ENCODE measurements around the gene IL4R.
"Not testable (repeated sequence)": the region's sequence is repeated elsewhere in the genome, so short reads cannot be mapped to it uniquely, and the experiment has no call there.

Gene IL4R

DNA sequence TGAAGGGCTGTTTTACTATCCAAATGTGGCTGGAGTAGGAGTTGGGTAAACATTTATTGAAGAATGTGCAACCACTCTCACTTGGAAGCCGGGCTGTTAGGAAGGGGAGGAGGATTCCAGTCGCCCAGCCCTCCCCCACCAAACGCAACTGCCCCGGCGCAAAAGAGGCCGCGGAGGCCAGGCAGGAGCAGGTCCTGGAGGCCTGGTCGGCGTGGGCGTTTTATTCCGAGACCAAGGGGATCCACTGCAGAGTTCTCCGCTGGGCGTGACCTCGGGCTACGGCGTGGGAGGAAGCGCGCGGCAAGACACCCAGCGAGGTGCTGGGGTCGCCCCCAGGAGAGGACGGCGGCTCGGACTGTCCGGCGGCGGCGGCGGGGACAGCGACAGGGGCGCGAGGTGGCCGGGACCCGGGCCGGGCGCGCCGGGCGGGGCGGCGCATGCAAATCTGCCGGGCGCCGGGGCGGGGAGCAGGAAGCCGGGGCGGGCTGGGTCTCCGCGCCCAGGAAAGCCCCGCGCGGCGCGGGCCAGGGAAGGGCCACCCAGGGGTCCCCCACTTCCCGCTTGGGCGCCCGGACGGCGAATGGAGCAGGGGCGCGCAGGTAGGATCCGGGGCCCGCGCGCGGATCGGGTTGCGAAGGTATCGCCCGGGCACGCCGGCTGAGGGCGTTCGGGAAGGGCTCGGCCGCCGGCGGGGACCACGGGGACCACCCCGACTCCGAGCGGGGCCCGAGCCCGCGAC lies at the start of gene IL4R:
IL4R (plus strand) TSS at position 553 of the 739 bp plus-strand sequence. CDS start 26,230 bp downstream, outside the sequence.
- no peak for DNase-seq

DNA sequence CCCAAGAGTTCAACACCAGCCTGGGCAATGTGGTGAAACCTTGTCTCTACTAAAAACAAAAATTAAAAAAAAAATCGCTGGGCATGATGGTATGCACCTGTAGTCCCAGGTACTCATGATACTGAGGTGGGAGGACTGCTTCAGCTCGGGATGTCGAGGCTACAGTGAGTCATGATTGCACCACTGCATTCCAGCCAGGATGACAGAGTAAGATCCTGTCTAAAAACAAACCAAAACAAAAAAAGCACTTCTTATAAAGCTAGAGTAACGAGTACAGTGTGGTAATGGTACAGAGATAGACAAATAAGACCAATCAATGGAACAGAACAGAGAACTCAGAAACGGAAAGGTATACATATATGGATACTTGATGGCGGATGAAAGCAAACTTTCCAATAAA lies 49.6 kb upstream of the IL4R start:
- DNase-seq: no peak

DNA sequence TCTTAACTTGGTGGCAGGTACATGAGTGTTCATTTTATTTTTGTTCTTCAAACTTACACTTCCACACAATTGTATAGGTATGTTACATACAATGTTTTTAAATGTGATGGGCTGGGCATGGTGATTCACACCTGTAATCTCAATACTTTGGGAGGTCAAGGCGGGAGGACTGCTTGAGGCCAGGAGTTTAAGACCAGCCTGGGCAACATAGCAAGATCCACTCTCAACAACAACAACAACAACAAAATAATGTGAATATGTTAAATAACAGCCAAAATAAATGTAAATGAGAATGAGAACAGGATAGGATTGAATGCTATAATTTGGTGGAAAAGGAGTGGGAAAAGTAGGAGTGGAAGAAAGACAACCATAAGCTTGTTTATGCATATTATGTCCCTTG lies 47.8 kb upstream of the IL4R start:
- no peak for DNase-seq

DNA sequence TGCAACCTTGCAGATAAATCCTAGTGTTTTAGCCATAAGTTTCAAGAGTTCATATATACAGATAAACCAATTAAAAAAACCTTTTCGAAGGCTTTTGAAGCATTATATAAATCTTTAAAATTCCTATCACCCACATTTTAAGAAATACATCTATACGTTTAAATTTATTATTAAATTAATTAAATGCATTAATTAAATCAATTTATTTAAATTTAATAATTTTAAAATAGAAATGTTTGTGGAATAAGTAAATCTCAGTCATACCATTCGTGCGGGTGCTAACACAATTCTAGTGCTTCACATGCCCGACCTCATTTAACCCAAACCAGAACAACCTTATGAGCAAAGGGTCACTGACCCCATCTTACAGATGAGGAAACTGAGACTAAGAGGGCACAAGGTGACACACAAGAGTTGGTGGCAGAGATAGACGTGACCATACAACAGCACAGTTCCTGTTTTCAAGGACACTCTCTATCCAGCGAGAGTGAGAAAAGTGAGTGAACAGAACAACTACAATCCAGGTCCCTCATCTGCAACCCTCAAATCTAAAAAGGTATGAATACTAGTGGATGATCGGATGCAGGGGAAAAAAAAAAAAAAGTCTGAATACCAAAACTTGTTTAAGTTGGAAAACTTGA lies 46.6 kb upstream of the IL4R start:
- no peak for DNase-seq

DNA sequence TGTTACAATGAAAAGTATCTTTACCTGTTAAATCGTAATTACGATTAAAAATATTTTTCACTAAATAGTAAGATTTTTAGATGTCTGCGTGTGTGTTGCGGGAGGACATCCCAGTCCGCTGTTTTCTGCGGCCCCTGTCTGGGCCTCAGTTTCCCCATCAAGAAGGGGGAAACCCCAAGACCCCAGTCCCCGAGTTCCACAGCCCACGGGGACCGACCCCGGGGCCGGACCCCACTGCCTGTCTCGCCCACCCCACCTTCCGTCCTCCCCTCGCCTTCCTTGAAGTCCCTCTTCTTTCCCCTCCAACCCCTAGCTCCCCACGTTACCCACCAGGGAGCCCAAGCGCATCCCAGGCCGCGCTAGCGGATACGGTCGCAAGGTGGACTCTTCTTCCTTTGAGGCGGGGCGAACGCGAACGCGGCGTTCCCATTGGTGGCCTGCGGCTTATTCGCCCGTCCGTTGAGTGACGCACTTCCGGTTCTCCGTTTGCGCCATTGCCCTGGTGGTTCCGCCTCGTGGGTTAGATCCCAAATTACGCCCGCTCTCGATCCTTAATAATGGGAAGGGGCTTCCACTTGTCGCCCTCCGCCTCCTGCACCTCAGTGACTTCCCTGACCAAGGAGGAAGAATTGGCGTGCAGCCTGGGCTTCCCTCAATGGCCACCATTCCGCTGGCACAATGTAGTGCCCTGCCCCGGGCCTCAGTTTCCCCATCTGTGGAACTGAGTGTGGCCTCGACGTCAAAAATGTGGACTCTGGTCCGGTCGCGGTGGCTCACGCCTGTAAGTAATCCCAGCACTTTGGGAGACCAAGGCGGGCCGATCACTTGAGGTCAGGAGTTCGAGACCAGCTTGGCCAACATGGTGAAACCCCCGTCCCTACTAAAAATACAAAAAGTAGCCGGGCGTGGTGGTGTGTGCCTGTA lies 45.1 kb upstream of the IL4R start, which contains the start of gene NSMCE1:
NSMCE1 (minus strand) TSS at position 397 of the 924 bp plus-strand sequence. CDS start 11,202 bp downstream, outside the sequence.
- DNase-seq: peak; percentile 50 to 84

DNA sequence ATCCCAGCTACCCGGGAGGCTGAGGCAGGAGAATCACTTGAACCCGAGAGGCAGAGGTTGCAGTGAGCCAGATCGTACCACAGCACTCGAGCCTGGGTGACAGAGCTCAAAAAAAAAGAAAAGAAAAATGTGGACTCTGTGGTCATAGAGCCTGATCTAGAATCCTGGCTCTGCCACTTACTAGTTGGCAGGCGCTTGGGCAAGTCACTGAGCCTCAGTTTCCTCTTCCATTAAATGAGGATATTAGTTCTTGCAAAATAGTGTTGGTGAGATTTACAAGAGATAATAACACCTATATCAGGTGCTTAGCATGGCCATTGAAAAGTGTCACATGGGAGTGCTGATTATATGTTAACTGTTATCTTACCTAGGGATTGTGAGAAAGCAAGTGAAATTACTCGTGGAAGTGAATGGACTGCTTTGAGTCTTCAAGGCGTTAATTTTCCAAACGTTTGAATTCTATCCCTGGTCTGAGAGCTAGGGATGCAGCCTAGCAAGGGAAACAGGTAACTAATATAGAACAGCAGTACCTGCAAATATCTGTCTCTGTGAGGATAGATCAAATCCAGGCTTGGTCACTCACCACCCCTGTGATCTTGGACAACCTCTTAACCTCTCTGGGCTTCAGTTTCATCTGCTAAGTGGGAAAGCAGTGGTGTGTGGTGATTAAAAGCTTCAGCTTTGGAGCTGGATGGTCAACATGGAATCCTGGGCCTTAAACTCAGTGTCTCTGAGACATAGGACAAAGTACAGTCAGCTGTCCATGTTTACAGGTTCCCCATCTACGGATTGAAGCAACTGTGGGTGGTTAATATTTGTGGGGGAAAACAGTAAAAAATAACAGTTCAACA lies 44.2 kb upstream of the IL4R start:
- DNase-seq: no peak

DNA sequence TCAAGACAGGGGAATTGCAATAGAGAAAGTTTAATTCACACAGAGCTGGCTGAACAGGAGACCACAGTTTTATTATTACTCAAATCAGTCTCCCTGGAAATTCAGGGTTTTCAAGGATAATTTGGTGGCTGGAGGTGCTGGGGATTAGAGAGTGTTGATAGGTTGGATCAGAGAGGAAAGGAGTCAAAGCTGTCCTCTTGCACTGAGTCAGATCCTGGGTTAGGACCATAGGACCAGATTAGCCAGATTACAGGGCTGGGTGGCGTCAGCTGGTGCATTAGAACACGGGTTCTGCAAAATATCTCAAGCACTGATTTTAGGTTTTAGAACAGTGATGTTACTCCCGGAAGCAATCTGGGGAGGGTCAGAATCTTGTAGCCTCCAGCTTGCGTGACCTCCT lies 43.4 kb upstream of the IL4R start:
- DNase-seq: no peak

DNA sequence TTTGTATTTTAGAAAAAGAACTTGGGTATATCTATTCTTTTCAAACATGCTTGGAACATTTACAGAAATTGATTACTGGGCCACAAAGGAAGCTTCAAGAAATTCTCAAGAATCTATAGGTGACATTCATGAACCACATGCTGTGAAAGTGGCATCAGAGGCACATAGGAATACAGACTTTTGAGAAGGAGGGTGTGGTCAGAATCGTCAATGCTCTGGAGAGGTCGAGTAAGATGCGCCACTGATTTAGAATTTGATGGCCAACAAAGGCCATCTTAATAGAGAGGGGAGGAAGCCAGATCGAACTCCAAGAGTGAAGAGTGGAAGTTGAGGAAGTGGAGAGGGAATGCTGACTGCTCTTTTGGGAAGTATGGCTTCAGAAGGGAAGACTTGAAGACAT lies 41.7 kb upstream of the IL4R start:
- DNase-seq: no peak

DNA sequence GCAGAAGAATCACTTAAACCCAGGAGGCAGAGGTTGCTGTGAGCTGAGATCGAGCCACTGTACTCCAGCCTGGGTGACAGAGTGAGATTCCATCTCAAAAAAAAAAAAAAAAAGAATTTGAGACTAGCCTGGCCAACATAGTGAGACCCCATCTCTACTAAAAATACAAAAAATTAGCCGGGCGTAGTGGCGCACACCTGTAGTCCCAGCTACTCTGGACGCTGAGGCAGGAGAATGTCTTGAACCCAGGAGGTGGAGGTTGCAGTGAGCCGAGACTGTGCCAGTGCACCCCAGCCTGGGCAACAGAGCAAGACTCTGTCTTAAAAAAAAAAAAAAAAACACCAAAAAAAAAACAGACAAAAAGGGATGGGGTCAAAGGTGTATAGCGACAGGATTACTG lies 41.1 kb upstream of the IL4R start:
- not testable (repeated sequence) for DNase-seq

DNA sequence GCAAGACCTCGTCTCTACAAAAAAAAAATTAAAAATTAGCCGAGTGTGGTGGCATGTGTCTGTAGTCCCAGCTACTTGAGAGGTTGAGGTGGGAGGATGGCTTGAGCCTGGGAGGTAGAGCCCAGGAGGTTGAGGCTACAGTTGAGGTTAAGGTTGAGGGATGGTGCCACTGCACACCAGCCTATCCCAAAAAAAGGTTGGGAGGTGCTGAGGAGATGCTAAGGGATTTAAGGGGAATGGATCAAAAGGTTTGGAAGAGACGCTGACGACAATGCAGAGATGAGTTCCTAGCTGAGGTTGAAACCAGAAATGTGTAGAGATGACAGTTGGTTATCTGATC lies 40.5 kb upstream of the IL4R start:
- DNase-seq: no peak

DNA sequence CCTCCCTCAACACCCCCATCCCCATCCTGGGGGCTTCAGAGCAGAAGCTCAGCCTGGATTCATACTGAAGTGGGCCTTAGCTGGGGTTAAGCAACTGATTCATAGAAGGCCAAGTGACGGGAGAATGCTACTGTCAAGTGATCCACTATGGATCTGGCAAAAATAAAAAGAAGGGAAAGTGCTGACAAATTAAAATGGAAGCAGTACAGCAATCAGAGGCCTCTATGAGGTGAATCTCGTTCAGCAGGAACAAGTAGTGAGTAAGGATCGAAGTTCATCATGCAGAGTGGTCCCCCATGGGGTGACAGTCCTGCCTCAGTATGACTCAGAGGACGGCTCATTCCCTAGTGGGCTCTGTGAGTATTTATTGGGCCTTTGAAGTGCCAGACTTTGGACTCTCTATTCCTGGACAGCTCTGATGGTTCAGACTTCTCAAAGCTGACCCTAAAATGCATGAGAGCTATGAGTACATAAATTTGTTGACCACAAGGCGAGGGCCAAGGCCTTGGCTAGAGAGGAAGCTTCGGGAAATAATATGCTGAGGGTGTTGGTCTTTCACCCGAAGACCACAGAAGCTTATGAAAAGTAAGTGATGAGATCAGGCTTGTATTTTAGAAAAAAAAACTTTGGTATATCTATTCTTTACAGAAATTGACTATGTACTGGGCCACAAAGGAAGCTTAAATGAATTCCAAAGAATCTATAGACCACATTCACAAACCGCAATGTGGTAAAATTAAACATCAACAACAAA lies 39.9 kb upstream of the IL4R start:
- DNase-seq: no peak

DNA sequence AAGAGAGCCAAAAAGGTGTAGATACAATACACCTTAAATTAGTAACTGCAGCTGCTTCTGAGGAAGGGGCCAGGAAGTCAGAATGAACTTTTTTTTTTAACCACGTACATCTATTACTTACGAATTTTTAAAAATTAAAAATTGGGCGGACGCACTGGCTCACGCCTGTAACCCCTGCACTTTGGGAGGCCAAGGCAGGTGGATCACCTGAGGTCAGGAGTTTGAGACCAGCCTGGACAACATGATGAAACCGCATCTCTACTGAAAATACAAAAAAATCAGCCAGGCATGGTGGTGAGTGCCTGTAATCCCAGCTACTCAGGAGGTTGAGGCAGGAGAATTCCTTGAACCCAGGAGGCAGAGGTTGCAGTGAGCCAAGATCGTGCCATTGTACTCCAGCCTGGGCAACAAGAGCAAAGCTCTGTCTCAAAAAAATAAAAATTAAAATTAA lies 39.3 kb upstream of the IL4R start:
- DNase-seq: not testable (repeated sequence)

DNA sequence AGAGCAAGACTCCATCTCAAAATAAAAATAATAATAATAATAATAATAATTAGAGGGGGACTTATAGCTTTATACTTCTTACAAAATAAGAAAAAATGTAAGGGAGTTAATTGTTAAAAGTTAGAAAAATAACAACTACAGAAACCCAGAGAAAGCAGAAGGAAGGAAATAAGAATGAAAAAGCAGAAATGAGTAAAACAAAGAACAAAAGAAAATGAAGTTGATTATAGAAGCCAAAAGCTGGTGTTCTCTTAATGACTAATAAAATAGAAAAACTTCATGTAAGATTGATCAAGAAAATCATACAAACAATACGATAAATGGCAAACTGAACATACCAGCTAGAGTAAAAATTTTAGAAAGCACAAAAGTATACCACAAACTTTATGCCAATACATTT lies 38.4 kb upstream of the IL4R start:
- DNase-seq: no peak

DNA sequence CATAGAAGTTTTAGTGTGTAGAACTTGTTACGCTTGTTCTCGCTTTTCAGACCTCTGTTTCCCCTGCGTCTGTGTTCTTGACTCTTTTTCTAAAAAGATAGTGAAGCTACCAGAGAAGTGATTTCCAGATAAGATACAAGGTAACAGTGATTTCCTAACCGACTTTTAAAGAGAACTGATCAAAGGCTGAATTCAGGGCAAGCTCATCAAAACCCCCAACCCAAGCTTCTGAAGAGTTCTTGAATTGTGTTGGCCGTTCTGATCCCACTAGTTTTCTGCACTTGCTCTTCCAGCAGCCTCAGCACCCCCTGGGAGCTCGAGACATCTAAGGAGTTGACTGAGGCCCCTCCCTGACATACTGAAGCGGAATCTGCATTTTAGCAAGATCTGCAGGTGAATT lies 32.5 kb upstream of the IL4R start:
- no peak for DNase-seq

DNA sequence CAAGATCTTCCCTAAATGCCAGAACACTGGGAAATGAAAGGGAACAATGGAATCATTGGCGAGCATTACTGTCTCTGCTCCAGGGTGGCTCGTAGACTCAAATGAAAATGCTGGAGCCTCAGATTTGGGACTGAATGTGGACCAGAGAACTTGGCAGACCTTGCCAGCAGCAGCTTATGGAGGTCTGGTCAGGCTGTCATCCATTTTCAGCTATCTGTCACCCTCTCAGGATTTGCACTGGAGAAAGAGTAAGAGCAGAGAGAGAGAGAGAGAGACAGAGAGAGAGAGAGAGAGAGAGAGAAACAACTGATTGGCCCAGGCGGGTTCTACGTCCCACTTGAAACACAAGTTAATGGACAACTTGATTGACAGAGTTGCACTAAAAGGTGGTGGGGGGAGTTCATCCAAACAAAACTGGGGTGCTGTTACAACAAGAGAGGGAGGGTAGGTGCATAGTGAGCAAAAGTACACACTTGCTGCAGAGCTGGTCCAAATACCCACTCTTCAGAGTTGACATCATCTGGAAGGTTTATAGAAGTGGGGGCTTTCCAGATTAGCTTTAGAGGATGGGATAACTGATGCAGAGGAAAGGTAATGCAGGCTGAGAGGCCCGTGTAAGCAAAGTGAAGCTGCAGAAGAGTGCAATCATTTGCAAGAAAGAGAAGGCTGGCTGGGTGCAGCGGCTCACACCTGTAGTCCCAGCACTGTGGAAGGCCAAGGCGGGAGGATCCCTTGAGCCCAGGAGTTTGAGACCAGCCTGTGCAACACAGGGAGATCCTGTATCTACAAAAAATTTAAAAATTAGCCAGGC lies 28.7 kb upstream of the IL4R start:
- DNase-seq: no peak

DNA sequence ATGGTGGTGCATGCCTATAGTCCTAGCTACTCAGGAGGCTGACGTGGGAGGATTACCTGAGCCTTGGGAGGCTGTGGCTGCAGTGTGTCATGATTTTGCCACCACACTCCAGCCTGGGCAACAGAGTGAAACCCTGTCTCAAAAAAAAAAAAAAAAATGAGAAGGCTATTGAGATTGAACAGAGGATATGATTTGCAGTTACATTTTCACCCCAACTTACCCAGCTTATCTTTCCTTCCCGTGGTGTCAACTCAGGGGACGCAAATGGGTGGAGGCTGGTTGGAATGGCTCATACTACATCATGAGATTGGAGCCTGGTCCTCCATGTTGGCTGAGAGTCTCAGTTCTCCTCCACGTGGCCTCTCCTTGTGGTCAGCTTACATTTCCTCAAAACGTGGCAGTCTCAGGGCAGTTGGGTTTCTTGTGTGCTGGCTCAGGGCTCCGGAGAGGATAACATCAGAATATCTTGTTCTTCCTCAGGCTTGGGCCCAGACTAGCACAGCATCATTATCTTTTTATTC lies 28.0 kb upstream of the IL4R start:
- no peak for DNase-seq

DNA sequence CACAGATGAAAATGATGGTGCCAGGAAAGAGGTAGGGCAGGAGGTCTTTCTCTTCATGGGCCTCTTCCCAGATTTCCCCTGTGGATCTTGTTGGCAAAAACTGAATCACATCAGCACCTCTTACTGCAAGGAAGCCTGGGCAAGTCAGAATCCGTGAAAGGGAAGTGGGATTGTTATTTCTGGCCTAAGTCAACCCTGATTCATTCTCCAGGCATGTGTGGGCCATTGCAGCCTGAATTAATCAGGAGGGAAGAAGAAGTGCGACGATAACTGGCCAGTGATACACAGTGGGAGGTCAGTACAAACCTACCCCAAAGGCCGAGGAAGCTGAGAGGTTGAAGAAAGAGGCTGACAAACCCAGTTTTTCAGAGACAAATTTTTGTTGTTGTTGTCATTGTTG lies 27.3 kb upstream of the IL4R start:
- DNase-seq: no peak

DNA sequence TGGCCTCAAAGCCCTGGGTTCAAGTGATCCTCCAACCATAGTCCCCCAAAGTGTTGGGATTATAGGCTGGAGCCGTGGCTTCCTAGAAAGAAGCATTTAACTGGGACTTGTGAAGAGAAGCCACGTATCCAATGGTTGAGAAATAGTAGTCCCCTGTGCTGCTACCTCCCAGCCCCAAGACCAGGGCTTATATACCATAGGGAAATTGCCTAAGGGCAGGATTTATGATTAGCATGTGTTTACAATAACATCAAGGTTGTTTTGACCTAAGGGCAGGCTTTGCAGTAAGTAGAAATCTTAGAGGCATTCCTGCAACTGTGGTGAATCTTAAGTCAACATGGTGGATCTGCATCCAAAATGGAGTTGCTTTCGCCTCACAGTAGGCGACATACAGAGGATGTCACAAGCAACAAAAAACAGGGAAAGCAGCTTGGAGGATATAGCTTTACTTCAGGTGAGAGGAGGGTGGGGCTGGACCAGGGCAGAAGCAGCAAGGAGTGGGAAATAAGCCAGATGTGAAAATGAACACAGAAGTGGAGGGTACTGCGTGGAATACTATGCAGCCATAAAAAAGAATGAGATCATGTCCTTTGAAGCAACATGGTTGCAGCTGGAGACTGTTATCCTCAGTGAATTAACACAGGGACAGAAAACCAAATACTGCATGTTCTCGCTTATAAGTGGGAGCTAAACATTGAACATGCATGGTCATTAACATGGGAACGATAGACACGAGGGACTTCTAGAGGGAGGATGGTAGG lies 26.5 kb upstream of the IL4R start:
- DNase-seq: no peak

DNA sequence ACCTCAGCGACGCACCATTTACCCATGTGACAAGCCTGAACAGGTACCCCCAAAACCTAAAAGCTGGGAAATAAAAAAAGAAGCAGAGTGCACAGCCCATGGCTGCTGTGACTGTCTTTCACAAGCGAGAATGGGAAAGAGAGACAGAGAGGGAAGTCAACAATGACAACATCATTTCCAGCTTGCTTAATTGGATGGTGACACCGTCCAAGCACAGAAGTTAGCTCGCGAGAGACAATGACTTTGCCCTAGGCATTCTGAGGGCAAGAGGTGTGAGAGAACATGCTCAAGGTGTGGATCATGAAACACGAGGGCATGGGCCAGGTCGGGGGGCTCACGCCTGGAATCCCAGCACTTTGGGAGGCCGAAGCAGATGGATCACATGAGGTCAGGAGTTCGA lies 25.9 kb upstream of the IL4R start:
- DNase-seq: no peak

DNA sequence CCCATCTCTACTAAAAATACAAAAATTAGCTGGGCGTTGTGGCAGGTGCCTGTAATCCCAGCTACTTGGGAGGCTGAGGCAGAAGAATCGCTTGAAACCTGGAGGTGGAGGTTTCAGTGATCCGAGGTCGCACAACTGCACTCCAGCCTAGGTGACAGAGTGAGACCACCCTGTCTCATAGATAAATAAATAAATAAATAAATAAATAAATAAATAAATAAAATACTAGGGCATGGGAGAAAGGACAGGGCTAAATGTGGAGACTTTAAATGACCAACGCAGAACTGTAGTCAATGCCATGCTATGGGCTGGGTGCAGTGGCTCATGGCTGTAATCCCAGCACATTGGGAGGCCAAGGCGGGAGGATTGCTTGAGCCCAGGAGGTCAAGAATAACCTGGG lies 25.5 kb upstream of the IL4R start:
- not testable (repeated sequence) for DNase-seq

Data from NCI-H187 (cell line).